ENCODE measurements around the gene PCDHGA2. TPM values are rescaled to one million over a fixed set of nuclear protein-coding genes. Genes with fewer than 3 reads are reported as not detected.
"Not testable (repeated sequence)": the region's sequence is repeated elsewhere in the genome, so short reads cannot be mapped to it uniquely, and the experiment has no call there.

The PCDHGA2 gene
- total RNA-seq, 2 donors from 2014 or later = 0.22 to 0.50 TPM

GRCh38 chr5:141371572-141372475, 33.3 kb downstream of the PCDHGA2 start:
- Histone ChIP-seq H3K27ac (no peak overlapping the region), H3K9me3 (peaks cover 13% of the 10 kb centered on the region), H3K36me3 (no peaks in the 10 kb centered on the region), H3K27me3 (no peaks in the 10 kb centered on the region), H3K4me3 (no peak overlapping the region), H3K9ac (ENCODE audit: low read depth in 2 of 2, low read length in 2 of 2) (no peak overlapping the region), H3K4me1 (no peaks in the 10 kb centered on the region)
- DNase-seq = no peak
- intact Hi-C loops (cut with DNase I) = no loop called here
- TF ChIP-seq, protein P1, sequence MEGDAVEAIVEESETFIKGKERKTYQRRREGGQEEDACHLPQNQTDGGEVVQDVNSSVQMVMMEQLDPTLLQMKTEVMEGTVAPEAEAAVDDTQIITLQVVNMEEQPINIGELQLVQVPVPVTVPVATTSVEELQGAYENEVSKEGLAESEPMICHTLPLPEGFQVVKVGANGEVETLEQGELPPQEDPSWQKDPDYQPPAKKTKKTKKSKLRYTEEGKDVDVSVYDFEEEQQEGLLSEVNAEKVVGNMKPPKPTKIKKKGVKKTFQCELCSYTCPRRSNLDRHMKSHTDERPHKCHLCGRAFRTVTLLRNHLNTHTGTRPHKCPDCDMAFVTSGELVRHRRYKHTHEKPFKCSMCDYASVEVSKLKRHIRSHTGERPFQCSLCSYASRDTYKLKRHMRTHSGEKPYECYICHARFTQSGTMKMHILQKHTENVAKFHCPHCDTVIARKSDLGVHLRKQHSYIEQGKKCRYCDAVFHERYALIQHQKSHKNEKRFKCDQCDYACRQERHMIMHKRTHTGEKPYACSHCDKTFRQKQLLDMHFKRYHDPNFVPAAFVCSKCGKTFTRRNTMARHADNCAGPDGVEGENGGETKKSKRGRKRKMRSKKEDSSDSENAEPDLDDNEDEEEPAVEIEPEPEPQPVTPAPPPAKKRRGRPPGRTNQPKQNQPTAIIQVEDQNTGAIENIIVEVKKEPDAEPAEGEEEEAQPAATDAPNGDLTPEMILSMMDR (IDR thresholded peaks at IDR 0.05) = no peak

GRCh38 chr5:141373673-141374317, 35.2 kb downstream of the PCDHGA2 start, which contains the start of gene PCDHGA6:
Gene PCDHGA6, plus strand, starts transcription at chr5:141373891. Its CDS starts 193 bp downstream, at chr5:141374084.
- H3K4me3 ChIP-seq = no peak within 1 kb of the TSS
- H3K27ac ChIP-seq = no peak within 1 kb of the TSS
- TF ChIP-seq, protein P1 (IDR thresholded peaks at IDR 0.05) = no peak
- H3K4me1 ChIP-seq = no peaks in the 10 kb centered on the region
- H3K27me3 ChIP-seq = no peaks in the 10 kb centered on the region
- peaks cover 13% of the 10 kb centered on the region for H3K9me3 ChIP-seq
- no peak within 1 kb of the TSS for H3K9ac ChIP-seq (ENCODE audit: low read depth in 2 of 2, low read length in 2 of 2)
- H3K36me3 ChIP-seq = no peaks in the 10 kb centered on the region
- DNase-seq = no peak
- intact Hi-C loops (cut with DNase I) = no loop called here

GRCh38 chr5:141374627-141375026, 36.1 kb downstream of the PCDHGA2 start:
- TF ChIP-seq, protein P1 (IDR thresholded peaks at IDR 0.05) = no peak
- H3K4me3 ChIP-seq = no peak overlapping the region
- no peaks in the 10 kb centered on the region for H3K36me3 ChIP-seq
- H3K4me1 ChIP-seq = no peaks in the 10 kb centered on the region
- H3K9me3 ChIP-seq = peaks cover 13% of the 10 kb centered on the region
- H3K9ac ChIP-seq (ENCODE audit: low read depth in 2 of 2, low read length in 2 of 2) = no peak overlapping the region
- intact Hi-C loops (cut with DNase I) = no loop called here
- H3K27ac ChIP-seq = no peak overlapping the region
- H3K27me3 ChIP-seq = no peaks in the 10 kb centered on the region
- no peak for DNase-seq

- H3K4me3 ChIP-seq; H3K27me3 ChIP-seq; H3K27ac ChIP-seq; H3K9ac ChIP-seq (ENCODE audit: low read depth in 2 of 2, low read length in 2 of 2); H3K36me3 ChIP-seq; intact Hi-C loops (cut with DNase I); H3K4me1 ChIP-seq; DNase-seq: not testable (repeated sequence)
- H3K9me3 ChIP-seq = peaks cover 13% of the 10 kb centered on the region
Observed at GRCh38 chr5:141375444-141376155, 37.0 kb downstream of the PCDHGA2 start.

DNA sequence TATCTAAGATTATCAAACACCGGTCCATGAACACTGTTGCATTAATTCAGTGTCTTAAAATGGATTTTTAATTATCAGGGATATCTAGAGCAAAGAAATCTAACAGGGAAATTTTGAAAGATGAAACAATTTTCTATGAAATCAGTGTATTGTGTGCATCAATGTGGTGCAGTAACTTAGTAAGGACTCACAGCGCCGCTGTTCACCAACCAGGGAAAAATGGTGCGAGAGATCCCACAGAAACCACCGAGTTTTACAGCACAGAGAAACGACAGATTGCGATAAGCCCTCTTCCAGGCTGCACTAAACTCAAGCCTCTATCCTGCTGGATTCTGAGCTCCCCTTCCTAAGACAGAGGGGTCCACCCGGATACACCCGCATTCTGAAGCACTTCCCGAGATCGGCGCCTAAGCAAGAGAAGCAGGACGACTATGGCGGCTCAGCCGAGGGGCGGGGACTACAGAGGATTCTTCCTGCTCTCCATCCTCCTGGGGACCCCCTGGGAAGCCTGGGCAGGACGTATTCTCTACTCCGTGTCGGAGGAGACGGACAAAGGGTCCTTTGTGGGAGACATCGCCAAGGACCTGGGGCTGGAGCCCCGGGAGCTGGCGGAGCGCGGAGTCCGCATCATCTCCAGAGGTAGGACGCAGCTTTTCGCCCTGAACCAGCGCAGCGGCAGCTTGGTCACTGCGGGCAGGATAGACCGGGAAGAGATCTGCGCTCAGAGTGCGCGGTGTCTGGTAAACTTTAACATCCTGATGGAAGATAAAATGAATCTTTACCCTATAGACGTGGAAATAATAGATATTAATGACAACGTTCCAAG, 44.1 kb downstream of the PCDHGA2 start, which contains the start of gene PCDHGA7:
TSS of gene PCDHGA7 (plus strand) at position 274 of the 826 bp plus-strand sequence. CDS start at position 432, 158 bp downstream.
- Histone ChIP-seq H3K9ac (ENCODE audit: low read depth in 2 of 2, low read length in 2 of 2) (no peak within 1 kb of the TSS), H3K36me3 (no peaks in the 10 kb centered on the region), H3K27ac (no peak within 1 kb of the TSS), H3K4me1 (no peaks in the 10 kb centered on the region), H3K9me3 (peaks cover 3% of the 10 kb centered on the region), H3K27me3 (no peaks in the 10 kb centered on the region), H3K4me3 (peak within 1 kb of the TSS; percentile 21)
- intact Hi-C loops (cut with DNase I) = no loop called here
- TF ChIP-seq, protein P1 (IDR thresholded peaks at IDR 0.05) = no peak
- no peak for DNase-seq
